Stimulated activated CD4-positive, alpha-beta T cell treated with anti-CD3 and anti-CD28 coated beads, Interleukin-12 subunit alpha, Interleukin-12 subunit beta, amount 100 ng/mL, for 24 hours (primary cell): ENCODE data around the gene WWOX.

Experiments
- DNase-seq, 2 experiments: peaks; one replicate each; pipeline ENCODE4 v3.0.0-alpha.2; 2020; ENCODE audit warnings: low read depth in 2 of 2

The WWOX gene

DNA sequence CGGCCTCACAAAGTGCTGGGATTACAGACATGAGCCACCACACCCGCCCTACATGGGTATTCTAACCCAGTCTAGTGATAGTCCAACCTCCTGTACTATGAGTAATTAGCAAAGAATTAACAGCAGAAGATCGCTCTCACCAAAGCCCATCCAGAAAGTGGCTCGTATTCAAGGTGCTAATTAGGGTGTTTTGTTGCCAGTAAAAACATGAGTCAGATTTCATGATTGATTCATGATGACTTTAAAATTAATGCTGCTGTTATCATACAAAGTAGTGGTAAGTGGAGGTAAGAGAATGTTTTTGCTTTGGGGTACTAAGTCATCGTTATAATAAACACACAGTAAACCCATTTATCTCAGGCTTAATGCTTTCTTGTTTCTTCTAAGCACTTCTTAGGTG lies 428.8 kb downstream of the WWOX start:
- no peak for DNase-seq

- DNase-seq = no peak
These were observed 430.4 kb downstream of the WWOX start for GRCh38 chr16:78529881-78530280.

- DNase-seq = no peak
These were observed 430.8 kb downstream of the WWOX start for GRCh38 chr16:78530283-78530682.

- no peak for DNase-seq
These were observed 435.6 kb downstream of the WWOX start for GRCh38 chr16:78535098-78535497.

- no peak for DNase-seq
These were observed 438.1 kb downstream of the WWOX start for GRCh38 chr16:78537511-78537910.

GRCh38 chr16:78538292-78538691 lies 438.8 kb downstream of the WWOX start:
- no peak for DNase-seq

- DNase-seq = no peak
These were observed 439.5 kb downstream of the WWOX start for GRCh38 chr16:78538919-78539318.

GRCh38 chr16:78542419-78542818 lies 443.0 kb downstream of the WWOX start:
- no peak for DNase-seq

DNA sequence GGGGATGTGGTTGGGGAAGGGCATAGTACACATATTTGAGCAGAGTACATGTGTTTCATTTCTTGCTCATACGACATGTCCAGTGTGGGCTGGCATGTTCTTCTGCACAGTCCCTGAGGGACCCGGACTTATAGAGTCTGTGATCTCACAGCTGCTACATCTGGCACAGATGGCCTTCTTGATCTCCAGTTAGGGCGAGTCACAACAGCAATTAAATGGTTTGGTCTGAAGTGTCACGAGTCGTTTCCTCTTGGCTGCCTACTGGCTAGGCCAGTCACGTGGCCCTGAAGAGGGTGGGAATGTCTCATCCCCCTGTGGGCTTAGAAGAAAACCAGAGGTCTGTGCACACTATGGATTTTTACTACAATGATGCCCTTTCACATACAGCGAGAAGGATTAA lies 443.6 kb downstream of the WWOX start:
- DNase-seq = no peak

- DNase-seq = no peak
These were observed 449.9 kb downstream of the WWOX start for GRCh38 chr16:78549366-78549765.

DNA sequence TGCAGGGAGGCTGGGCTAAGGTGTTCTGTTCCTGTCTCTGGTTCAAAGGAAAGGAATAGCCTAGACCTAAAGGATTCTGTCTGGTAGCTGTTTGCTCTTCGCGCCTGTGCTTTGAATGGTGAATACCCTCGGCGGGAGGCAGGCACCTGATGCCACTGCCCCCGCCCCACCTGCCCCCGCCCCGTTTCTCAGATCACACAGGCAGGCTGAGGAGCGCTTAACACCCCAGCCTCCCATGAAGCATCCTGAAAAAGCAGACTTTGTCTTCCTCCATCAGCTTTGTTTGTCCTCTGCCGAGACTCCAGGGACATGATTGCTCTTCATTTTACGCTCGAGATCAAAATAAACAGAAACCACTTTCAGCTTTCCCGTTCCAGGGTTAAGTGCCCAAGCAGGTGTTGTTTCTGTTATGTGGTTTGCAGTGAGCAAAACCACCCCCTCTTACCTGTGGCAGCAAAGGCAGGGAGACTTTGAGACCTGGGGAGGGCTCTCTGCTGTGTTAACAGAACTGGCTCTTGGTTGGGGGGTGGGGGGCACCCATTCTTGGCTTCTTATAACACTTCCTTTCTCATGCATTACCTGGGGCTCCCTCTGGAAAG lies 452.1 kb downstream of the WWOX start:
- no peak for DNase-seq

GRCh38 chr16:78552106-78552675 lies 452.7 kb downstream of the WWOX start:
- no peak for DNase-seq

DNA sequence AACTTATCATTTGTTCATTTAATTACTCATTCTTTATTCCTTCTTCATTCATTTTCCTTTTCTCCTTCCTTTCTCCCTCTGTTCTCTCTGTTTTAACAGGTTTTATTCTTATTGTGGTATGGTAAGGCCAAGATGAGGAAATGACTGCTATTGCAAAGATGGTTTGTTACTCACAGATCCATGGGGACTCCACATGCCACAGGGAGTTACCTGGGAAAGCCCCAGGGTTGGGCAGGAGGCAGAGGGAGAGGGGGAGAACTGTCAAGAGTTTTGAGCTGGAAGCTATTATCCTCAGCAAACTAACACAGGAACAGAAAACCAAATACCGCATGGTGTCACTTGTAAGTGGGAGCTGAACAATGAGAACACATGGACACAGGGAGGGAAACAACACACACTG lies 453.3 kb downstream of the WWOX start:
- DNase-seq = no peak

DNA sequence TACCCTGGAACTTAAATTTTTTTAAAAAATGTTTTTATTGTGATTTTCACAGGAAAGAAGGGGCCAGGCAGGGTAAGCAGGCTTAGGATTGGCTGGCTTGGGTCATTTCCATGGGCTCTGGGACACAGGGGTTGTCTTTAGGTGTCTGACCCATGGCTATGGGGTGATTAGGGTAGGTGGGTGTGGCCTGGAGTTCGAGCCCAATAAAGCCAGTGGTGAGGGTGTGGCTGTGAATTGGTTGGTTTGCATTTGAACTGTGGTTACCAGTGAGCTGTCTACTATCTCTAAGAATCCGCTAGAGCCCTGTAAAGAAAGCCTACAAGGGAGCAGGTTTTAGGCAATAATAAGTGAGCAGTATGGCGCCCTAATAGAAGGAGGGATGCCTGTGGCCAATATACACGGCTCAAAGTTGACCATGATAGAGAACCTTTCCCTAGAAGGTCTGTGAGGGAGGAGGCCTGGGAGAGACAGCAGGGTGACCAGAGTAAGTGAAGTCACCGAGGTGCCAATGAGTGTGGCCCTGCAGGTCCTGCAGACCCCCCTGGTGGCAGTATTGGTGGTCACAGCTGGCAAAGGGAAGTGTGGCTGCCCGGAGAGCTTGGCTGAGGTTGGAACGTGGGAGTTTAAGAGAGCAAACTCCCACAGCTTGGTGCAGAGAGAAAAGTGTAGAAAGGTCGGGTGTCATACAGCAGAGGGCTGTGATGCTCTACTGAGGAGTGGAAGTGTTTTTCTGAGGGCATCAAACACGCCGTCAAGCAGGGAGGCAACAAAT lies 454.0 kb downstream of the WWOX start:
- no peak for DNase-seq

DNA sequence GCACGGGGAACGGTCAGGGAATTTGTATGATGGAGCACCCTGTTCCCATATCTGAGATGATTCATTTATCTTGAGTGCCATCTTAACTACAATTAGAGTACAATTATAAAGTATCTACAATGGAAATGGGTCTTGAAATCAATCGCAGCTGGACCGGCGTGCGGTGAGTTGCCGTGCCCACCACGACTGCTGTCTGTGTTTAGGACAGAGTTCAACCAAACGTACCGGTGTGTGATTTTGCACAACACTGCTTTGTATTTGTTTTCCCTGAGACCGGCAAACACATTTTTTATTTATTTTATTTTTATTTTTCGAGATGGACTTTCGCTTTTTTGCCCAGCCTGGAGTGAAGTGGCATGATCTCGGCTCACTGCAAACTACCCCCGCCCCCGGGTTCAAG lies 457.0 kb downstream of the WWOX start:
- no peak for DNase-seq

DNA sequence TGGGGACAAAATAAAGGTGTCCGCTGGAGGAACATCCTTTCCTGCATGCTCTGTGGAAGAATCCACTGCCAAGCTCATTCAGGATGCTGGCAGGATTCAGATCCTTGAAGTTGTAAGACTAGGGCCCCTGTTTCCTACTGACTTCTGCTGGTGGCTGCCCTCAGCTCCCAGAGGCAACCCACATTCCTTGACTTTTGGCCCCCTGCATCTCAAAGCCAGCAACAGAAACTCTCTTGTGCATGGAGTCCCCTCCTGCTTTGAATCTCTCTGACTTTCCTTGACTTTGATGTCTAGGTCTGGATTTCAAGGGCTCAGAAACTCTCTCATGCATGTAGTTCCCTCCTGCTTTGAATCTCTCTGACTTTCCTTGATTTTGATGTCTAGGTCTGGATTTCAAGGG lies 461.5 kb downstream of the WWOX start:
- DNase-seq = no peak

- DNase-seq = no peak
These were observed 462.7 kb downstream of the WWOX start for GRCh38 chr16:78562111-78562510.

DNA sequence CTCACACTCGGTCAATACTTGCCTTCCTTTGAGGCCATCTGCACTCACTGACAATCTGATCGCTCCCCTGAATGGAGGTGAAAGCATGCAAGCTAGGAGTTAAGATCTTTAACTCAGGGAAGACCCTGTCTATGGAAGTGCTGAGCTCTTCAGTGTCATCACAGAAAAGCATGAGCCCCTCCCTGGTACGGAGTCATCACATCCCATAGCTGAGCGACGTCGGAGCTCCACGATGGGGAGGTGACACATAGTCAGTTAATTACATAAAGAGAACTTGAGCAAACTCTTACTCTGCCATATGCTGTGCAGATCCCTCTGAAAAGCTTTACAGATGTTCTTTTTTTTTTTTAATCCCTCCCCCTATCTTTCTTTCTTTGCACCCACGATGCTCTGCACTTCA lies 463.2 kb downstream of the WWOX start:
- no peak for DNase-seq

- no peak for DNase-seq
These were observed 464.5 kb downstream of the WWOX start for GRCh38 chr16:78563905-78564304.

DNA sequence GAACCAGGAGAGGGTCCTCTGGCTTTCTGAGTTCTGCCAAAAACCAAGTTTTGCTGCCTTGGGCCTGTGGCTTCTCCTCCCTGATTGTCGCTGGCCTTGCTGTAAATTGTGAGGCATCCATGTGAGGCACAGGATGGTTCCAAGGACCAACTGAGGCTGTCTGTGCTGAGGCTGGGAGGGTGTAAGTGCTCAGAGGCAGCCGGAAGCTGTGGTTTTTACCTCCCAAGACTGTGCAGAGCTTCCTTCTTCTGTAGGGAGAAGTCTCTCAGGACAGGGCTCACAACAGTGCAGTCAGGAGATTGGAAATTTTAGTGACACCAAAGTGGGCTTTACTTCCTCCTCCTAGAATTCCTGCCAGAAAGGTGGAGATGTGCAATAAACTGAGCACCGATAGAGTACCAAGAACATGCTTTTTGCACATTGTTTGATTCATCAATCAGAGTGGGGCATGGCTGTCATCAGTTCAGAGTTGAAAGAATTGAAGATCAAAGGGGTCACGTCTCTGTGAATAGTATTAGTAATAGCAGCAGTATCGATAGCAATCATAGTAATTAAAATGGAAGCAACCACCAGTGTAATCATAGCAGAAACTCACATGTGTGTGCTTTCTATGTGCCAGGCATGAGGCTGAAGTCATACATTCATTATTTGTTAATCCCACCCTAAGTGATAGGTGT lies 467.1 kb downstream of the WWOX start:
- no peak for DNase-seq

- DNase-seq = no peak
These were observed 471.1 kb downstream of the WWOX start for GRCh38 chr16:78570399-78571141.

- DNase-seq = no peak
These were observed 472.0 kb downstream of the WWOX start for GRCh38 chr16:78571434-78571833.
